GM21576 (cell line): ENCODE results near the gene VENTX.

Experiments
- ATAC-seq: cut with Tn5 transposase; IDR thresholded peaks from one replicate; pipeline ENCODE4 v1.9.1; 2021; ENCODE audit warnings: mild to moderate bottlenecking, moderate library complexity; ENCODE audit not compliant: unreplicated experiment

The VENTX gene

GRCh38 chr10:133270773-133271297 lies 33.2 kb downstream of the VENTX start:
- no peak for ATAC-seq

- ATAC-seq: no peak
These were observed 34.1 kb downstream of the VENTX start for GRCh38 chr10:133271521-133272300.

GRCh38 chr10:133272301-133272963 lies 34.8 kb downstream of the VENTX start:
- no peak for ATAC-seq

GRCh38 chr10:133272964-133273420 lies 35.3 kb downstream of the VENTX start:
- ATAC-seq: no peak

GRCh38 chr10:133273534-133274143 lies 36.0 kb downstream of the VENTX start:
- no peak for ATAC-seq

GRCh38 chr10:133274751-133275683 lies 37.4 kb downstream of the VENTX start:
- ATAC-seq: peak; percentile 53

- ATAC-seq: peak; percentile 36
These were observed 38.0 kb downstream of the VENTX start for GRCh38 chr10:133275684-133276092.

- no peak for ATAC-seq
These were observed 38.4 kb downstream of the VENTX start for GRCh38 chr10:133276100-133276434.

GRCh38 chr10:133276435-133277201 lies 39.0 kb downstream of the VENTX start, which contains the start of gene ADAM8:
Gene ADAM8, minus strand, starts transcription at chr10:133276868. Its CDS starts 51 bp downstream, at chr10:133276817.
- peak; percentile 40 for ATAC-seq

- ATAC-seq: no peak
These were observed 39.8 kb downstream of the VENTX start for GRCh38 chr10:133277277-133277992.

- ATAC-seq: no peak
These were observed 40.4 kb downstream of the VENTX start for GRCh38 chr10:133277993-133278576.

GRCh38 chr10:133278577-133279265 lies 41.1 kb downstream of the VENTX start:
- ATAC-seq: peak; percentile 36

GRCh38 chr10:133279326-133280226 lies 41.9 kb downstream of the VENTX start:
- ATAC-seq: no peak

- no peak for ATAC-seq
These were observed 42.9 kb downstream of the VENTX start for GRCh38 chr10:133280391-133281059.

- ATAC-seq: no peak
These were observed 43.4 kb downstream of the VENTX start for GRCh38 chr10:133281084-133281483.

- no peak for ATAC-seq
These were observed 44.1 kb downstream of the VENTX start for GRCh38 chr10:133281628-133282372.
